HG03558 (cell line): Measurements from ENCODE around the gene KPTN.

ENCODE experiments used
- ATAC-seq: cut with Tn5 transposase; IDR thresholded peaks from one replicate; pipeline ENCODE4 v1.9.1; 2021; ENCODE audit warnings: moderate number of reproducible peaks; ENCODE audit not compliant: unreplicated experiment; ENCODE audit errors: extremely low read depth

KPTN gene

DNA sequence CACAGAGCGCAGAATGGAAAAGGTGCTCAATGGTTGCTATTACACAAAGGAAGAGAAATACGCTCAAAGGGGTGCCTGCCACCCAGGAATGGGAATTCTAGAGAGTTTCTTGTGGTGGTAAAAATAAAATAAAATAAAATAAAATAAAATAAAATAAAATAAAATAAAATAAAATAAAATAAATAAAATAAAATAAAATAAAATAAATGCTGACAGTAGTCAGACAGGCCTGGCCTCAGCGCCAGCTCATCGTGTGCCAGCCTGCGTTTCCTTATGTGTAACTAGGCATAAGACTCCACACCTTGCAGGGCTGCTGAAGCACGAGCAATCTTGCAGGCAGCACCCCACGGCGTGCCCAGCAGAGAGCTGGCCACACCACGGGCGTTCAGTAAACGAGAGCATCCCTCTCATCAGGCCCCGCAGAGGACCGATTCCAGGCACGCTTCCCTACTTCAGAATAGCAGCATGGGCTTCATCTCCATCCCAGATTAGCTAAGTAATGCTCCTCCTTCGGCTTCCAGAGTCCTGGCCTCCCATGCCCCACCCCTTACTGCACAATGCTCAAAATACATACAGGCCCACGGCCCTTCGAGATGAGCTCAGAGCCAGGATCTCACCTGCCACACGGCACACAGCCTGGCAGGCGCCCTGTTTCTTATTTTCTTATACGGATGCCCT lies 25.3 kb upstream of the KPTN start:
- no peak for ATAC-seq

- ATAC-seq = no peak
These were observed 24.7 kb upstream of the KPTN start for GRCh38 chr19:47508721-47509120.

- ATAC-seq = no peak
These were observed 24.0 kb upstream of the KPTN start for GRCh38 chr19:47507924-47508553.

GRCh38 chr19:47507012-47507411 lies 23.0 kb upstream of the KPTN start:
- ATAC-seq = no peak

DNA sequence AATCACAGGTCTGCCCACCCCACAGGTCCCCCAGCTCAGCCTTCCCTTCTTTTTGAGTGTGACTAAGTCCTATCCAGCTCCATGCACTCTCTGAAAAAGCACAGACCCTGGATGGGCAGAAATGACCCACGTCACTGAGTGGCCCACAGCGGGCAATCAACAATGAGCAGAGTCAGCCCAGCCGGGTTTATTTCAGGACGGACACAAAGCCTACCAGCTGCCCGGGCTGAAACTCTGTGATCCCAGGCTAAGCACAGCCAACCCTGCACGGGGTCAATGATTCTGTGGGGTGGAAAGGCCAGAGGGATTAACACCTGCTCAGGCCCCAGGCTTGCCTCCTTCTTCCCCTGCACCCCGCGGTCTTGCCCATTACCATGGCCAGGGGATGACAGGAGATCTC lies 22.4 kb upstream of the KPTN start:
- ATAC-seq = no peak

DNA sequence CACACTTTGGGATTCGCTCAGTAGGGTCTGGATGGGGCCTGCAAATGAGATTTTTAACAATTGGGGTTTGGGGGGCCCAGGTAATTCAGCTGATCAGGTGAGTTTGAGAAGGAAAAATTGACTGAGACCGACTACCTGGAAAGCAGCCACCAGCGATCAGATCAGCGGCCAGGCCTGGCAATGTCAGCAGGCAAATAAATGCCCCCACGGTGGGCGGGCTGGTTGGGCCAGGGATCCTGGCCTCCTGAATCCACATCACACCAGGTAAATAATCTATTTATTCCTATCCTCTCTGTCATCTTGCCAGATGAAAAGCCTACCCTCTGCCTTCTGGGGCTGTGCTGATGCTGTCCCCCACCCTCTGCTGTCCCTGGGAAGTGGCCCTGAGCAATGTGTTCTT lies 21.5 kb upstream of the KPTN start:
- ATAC-seq = no peak

- ATAC-seq = no peak
These were observed 19.8 kb upstream of the KPTN start for GRCh38 chr19:47503826-47504150.

DNA sequence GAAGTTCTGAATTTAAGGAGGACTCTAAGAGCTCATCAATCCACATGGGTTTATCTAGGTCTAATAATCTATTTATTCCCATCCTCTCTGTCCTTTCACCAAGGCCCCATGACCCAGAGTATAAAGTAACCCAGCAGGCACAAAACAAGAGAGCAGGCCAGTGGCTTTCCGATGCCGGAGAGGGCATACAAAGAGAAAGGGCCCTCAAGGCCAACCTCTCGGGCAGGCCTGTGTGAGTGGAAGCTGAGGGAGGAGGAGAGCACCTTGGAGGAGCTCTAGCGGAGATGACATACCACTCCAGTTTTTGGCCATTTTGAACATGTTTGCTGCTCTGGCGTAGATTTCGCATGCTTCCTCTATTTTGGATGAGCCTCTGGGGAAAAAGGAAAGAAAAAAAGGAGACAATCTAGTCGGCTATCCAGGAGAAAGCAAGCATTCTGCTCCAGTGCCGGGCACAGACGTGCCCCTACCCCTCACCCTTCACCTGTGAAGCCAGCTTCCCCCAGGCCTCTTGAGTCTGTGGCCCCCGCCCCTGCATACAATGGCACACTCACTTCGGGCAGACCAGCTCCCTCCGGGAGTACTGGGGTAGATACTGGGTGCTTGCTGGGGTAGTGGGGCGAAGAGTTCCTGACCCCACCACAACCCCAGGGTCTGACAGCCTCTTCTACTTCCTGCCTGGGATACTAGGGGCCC lies 19.3 kb upstream of the KPTN start:
- ATAC-seq = no peak

- ATAC-seq = no peak
These were observed 16.1 kb upstream of the KPTN start for GRCh38 chr19:47499863-47500830.

GRCh38 chr19:47499371-47499770 lies 15.4 kb upstream of the KPTN start:
- ATAC-seq = no peak

- ATAC-seq = no peak
These were observed 14.5 kb upstream of the KPTN start for GRCh38 chr19:47498561-47498960.

DNA sequence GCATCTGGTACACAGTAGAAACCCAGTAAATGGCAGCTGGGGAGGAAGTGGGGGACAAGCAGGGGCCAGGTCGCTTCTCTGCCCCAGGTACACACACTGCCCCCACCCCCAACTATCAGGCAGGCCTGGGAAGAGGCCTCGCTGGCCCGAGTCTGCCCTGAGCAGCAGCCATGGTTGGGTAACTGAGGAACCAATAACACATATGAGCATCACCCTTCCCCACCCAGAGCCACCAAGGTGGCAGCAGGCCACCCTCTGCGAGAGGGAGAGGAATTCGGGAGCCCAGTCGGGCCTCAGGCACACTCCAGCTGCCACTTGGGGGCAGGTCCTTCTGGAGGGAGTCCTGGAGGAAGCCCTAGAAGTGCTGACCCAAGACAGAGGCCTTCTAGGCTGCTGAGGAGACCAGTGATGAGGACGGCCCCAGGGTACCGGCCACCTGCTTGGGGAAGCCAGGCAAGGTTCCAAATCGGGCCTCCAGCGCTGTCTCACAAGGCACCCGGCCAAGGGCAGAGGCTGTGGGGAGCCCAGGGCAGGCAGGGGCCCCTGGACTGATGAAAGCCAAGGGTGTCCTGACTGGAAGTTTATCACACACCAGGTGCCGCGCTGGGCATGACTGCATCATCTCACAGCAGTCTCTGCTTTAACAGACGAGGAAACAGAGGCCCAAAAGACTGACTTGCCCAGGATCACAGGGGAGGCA lies 14.0 kb upstream of the KPTN start:
- no peak for ATAC-seq

DNA sequence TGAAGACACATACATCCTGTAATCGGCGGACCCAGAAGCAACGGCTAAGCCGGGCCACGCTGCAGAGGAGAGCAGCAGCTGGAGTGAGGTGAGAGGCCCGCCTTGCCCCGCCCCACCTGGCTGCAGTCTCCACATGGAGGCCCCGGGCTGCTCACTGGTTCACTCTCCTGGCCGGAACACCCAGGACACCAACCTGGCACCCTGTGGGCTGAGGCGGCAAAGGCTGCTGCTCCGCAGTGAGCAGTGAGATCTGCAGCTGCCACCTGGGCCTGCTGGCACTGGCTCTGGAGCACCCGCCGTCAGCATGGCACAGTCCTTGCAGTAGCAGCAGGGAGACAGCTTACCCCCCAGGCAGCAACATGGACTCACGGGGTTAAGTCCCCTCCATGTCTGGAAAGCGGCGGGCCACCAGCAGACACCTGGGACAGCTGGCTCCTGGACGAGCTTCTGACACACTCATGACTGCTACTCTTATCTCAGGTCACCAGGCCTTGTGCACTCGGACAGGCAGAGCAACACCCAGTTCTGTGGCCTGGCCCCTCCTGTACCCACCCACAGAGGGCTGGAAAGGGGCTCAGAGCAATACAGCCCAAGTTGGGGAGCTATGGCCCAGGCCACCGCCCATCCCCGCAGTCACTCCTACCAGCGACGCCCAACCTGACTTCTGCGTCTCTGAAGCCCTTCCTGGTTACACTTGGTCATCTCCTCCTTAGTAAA lies 13.2 kb upstream of the KPTN start:
- ATAC-seq = no peak

DNA sequence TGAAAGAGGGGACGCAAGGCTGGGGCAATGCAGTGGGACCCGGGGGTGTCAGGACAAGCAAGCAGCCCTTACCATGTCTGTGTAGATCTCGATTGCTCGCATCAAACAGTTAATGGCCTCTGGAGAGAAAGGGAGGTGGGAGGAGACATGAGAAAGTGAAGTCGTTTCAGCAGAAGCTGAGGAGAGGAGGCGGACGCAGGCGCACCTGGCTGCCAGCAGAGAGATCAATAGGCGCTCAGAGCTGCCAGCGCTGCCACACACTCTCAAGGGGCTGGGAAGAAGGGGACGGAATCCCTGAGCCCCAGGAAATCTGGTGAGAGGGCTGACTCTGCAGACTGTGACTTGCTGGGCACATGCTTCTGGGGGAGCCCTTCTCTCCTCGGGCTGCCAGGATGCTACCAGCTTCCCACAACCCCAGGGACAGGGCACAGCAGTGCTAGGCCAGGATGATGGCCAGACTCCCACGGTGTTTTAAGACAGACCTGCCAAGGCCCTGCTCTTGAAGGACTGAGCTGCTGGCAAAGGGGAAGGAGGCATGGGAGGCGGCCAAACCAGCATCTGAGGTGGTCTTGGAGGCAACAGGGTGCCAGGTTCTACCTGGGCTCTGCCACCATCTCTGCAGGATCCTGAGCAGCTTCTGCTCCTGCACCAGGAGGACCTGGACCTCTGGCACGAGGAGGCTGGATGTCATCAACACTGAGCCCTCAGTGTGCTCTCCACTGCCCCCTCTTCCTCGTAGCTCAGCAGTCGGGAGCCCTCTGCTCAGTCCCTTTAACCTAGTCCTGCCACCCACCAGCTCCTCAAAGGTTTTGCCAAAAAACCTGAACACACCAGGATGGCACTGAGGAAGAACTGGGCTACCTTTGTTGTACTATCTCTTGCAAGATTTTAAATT lies 11.7 kb upstream of the KPTN start:
- no peak for ATAC-seq

- no peak for ATAC-seq
These were observed 10.7 kb upstream of the KPTN start for GRCh38 chr19:47494729-47495128.

- ATAC-seq = no peak
These were observed 10.2 kb upstream of the KPTN start for GRCh38 chr19:47494211-47494547.

- no peak for ATAC-seq
These were observed 9.6 kb upstream of the KPTN start for GRCh38 chr19:47493378-47494210.
